Activated naive CD8-positive, alpha-beta T cell treated with anti-CD3 and anti-CD28 coated beads, Interleukin-2, amount 10 ng/mL, durations not matched to agents 7 days and 5 days (primary cell): ENCODE data around the gene USP6. TPM values are rescaled to one million over a fixed set of nuclear protein-coding genes. Genes with fewer than 3 reads are reported as not detected.
"Not testable (repeated sequence)": the region's sequence is repeated elsewhere in the genome, so short reads cannot be mapped to it uniquely, and the experiment has no call there.

ENCODE experiments used
- ATAC-seq: fragments of 150-1000 bp; cut with Tn5 transposase; one replicate; pipeline ENCODE4 v1.10.0; 2021; ENCODE audit warnings: low read depth, moderate library complexity
- POLR2A ChIA-PET: fragments of 350-600 bp; sonication (Branson Sonifier 250); formaldehyde crosslinking; loops from one replicate; lab custom pipeline; 2021; ENCODE audit warnings: antibody characterized with exemption; lab: Charles Lee
- DNase-seq: peaks from one replicate; pipeline ENCODE4 v3.0.0; 2021
- H3K27ac Mint-ChIP-seq: one replicate; pipeline ENCODE4 v1.8.0; 2022; ENCODE audit warnings: mild to moderate bottlenecking, mixed read lengths
- H3K27me3 Mint-ChIP-seq: one replicate; pipeline ENCODE4 v1.8.0; 2022; ENCODE audit warnings: mild to moderate bottlenecking, moderate library complexity, mixed read lengths
- H3K36me3 Mint-ChIP-seq: one replicate; pipeline ENCODE4 v1.8.0; 2021; ENCODE audit warnings: mild to moderate bottlenecking, mixed read lengths
- H3K4me1 Mint-ChIP-seq: one replicate; pipeline ENCODE4 v1.8.0; 2021; ENCODE audit warnings: mixed read lengths
- H3K4me3 Mint-ChIP-seq: one replicate; pipeline ENCODE4 v1.8.0; 2022; ENCODE audit warnings: mild to moderate bottlenecking, moderate library complexity, mixed read lengths
- H3K9me3 Mint-ChIP-seq: one replicate; pipeline ENCODE4 v1.8.0; 2021; ENCODE audit warnings: mixed read lengths
- total RNA-seq, 2 experiments: library from RNA; stranded (reverse); gene quantifications; one replicate each; pipeline ENCODE4 v1.2.3, GENCODE V29; 2021

Gene USP6
- total RNA-seq: under 1 TPM; 0.06 to 0.11 TPM

DNA sequence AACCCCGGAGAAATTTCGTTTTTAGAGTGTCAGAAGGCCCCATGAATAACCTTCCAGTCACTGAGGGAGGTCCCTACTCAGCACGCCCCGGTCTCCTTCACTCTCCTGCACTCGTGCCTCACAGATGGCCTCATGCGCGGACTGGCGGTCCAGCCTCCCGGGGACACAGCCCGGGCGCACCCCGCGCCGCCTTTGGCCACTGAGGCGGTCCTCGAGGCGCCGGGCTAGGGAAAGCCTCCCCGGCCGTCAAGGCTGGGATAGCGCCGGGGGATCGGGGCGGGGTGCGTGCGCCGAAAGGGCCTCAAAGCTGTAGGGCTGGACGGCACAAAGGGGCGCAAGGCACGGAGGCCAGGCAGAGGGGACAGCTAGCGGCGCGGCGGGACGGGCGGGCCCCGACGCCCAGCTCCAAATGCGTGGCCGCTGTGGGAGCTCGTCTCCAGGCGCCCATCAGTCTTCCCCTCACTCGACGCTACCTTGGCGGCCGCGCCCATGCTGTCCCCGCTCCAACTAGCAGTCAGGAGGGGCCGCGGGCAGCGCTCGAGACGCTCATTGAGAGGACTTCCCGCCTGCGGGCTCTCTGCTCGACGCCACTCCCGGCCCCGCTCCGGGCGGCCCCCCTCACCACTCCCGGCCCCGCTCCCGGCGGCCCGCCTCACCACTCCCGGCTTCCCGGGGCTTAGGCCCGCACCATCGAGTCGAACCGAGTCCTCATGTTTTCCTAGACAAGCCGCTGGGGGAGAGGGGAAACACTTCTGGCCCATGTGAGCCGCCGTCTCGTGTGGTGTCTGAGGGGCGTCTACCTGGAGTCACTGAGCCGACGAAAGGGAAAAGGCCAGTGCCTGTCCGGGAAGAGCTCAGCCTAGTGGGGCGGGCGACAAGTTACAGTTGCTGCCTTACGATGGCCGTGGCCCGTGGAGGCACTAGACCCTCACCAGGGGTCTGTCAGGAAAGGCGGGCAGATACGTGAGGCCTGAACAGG, at the start of gene USP6:
Gene USP6, plus strand, starts transcription at position 360 of the 979 bp plus-strand sequence. CDS start 14,336 bp downstream, outside the sequence.
- peaks cover 2% of the 10 kb centered on the region for H3K4me1 Mint-ChIP-seq
- peaks cover 25% of the 10 kb centered on the region for H3K36me3 Mint-ChIP-seq
- H3K9me3 Mint-ChIP-seq: peaks cover 4% of the 10 kb centered on the region
- no peak within 1 kb of the TSS for H3K4me3 Mint-ChIP-seq
- DNase-seq (peak; percentile 29), ATAC-seq (no peak)
- no peak within 1 kb of the TSS for H3K27ac Mint-ChIP-seq
- POLR2A ChIA-PET: no interaction called here
- peaks cover 40% of the 10 kb centered on the region for H3K27me3 Mint-ChIP-seq

DNA sequence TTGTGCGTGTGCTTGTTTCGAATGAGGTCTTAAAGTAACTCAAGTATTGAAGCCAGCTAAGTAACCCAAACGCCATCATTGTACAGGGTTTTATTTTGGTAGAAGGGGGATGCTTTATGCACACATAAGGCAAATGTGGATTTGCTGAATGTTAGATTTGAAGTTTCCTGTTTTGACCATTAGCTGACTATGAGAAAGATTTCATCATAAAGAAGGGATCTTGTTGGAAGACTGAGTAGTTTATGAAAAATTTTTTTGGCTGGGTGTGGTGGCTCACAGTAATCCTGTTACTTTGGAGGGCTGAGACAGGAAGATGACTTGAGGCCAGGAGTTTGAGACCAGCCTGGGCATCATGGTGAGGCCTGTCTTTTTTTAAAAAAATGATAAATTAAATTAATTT, 47.6 kb upstream of the USP6 start:
- H3K4me3 Mint-ChIP-seq: no peak overlapping the region
- ATAC-seq (no peak), DNase-seq (no peak)
- H3K27me3 Mint-ChIP-seq: peaks cover 2% of the 10 kb centered on the region
- peaks cover 3% of the 10 kb centered on the region for H3K36me3 Mint-ChIP-seq
- H3K27ac Mint-ChIP-seq: no peak overlapping the region
- no peaks in the 10 kb centered on the region for H3K4me1 Mint-ChIP-seq
- no peaks in the 10 kb centered on the region for H3K9me3 Mint-ChIP-seq
- POLR2A ChIA-PET: interaction anchor here (1.2 kb wide), 1 partner anchor 9 kb away, joined by 3 read pairs; no protein-coding TSS in a partner anchor

DNA sequence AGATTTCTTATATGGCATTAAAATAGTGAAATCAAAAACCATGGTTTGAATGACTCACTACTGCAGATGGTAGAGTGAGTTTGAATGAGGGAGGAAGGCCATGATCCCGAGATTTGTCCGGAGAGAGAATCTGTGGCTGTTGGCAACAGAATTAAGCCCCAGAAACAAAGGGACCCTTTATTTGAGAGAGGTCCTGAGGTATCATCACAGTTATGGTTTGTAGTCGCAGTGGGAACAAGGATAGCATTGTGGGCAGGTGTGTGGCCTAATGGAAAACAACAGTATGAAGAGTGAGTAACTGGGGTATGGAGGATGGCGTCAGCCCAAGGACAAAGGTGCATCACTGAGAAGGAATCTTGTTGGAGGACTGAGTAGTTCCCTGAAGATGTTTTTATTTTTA, 46.1 kb upstream of the USP6 start:
- Mint-ChIP-seq H3K9me3 (no peaks in the 10 kb centered on the region), H3K36me3 (peaks cover 3% of the 10 kb centered on the region), H3K27me3 (peaks cover 2% of the 10 kb centered on the region), H3K4me3 (no peak overlapping the region), H3K4me1 (no peaks in the 10 kb centered on the region), H3K27ac (no peak overlapping the region)
- DNase-seq (no peak), ATAC-seq (no peak)
- POLR2A ChIA-PET: no interaction called here

DNA sequence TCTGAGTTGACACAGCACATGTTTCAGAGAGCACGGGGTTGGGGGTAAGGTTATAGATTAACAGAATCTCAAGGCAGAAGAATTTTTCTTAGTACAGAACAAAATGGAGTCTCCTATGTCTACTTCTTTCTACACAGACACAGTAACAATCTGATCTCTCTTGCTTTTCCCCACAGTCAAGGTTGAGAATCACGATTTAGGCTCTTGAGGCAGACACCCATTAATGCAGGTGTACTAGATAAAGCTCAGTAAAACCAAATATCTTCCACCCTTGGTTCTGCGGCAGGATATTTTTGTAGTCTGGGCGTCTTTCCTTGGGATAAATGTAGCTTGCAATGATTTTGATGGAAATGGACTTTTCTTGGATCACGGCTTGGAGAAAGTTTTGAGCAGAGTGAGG, 40.4 kb upstream of the USP6 start:
- ATAC-seq, H3K27ac Mint-ChIP-seq, H3K27me3 Mint-ChIP-seq, DNase-seq, H3K9me3 Mint-ChIP-seq, POLR2A ChIA-PET, H3K4me3 Mint-ChIP-seq: not testable (repeated sequence)
- Mint-ChIP-seq H3K36me3 (peaks cover 12% of the 10 kb centered on the region), H3K4me1 (peaks cover 14% of the 10 kb centered on the region)

DNA sequence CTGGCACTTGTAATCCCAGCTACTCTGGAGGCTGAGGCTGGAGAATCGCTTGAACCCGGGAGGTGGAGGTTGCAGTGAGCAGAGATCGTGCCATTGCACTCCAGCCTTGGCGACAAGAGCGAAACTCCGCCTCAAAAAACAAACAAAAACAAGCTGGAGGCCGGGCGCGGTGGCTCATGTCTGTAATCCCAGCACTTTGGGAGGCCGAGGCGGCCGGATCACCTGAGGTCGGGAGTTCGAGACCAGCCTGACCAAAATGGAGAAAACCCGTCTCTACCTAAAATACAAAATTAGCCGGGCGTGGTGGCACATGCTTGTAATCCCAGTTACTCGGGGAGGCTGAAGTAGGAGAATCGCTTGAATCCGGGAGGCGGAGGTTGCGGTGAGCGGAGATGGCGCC, 38.6 kb upstream of the USP6 start:
- H3K4me1 Mint-ChIP-seq: peaks cover 14% of the 10 kb centered on the region
- H3K9me3 Mint-ChIP-seq, DNase-seq, H3K27me3 Mint-ChIP-seq, ATAC-seq: not testable (repeated sequence)
- H3K36me3 Mint-ChIP-seq: peaks cover 21% of the 10 kb centered on the region
- POLR2A ChIA-PET: interaction anchor here (0.9 kb wide), 2 partner anchors 9 to 17 kb away, joined by 3 to 4 read pairs; no protein-coding TSS in a partner anchor
- peak overlapping the region; percentile 86 for H3K4me3 Mint-ChIP-seq
- peak overlapping the region; percentile 93 for H3K27ac Mint-ChIP-seq

DNA sequence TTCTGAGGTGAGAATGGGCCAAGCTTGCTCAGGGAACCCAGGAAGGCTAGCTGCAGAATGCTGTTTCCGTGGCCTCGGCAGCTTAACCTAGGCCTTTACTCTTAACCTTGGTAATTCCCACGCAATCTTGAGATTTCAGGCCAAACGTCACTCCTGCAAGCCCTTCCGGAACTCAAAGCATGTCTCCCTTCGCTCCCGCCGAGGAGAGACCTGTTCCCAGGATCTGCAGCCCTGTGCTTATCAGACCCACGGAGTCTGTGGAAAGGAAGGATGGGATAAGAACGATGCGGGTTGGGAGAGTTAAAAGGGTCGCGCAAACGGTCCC, 38.1 kb upstream of the USP6 start:
- DNase-seq (no peak), ATAC-seq (no peak)
- Mint-ChIP-seq H3K27me3 (no peaks in the 10 kb centered on the region), H3K4me1 (peaks cover 14% of the 10 kb centered on the region), H3K4me3 (peak overlapping the region; percentile 86), H3K27ac (peak overlapping the region; percentile 93), H3K9me3 (peaks cover 12% of the 10 kb centered on the region), H3K36me3 (peaks cover 24% of the 10 kb centered on the region)
- POLR2A ChIA-PET: interaction anchor here (0.9 kb wide), 2 partner anchors 10 to 16 kb away, joined by 3 to 4 read pairs; no protein-coding TSS in a partner anchor

DNA sequence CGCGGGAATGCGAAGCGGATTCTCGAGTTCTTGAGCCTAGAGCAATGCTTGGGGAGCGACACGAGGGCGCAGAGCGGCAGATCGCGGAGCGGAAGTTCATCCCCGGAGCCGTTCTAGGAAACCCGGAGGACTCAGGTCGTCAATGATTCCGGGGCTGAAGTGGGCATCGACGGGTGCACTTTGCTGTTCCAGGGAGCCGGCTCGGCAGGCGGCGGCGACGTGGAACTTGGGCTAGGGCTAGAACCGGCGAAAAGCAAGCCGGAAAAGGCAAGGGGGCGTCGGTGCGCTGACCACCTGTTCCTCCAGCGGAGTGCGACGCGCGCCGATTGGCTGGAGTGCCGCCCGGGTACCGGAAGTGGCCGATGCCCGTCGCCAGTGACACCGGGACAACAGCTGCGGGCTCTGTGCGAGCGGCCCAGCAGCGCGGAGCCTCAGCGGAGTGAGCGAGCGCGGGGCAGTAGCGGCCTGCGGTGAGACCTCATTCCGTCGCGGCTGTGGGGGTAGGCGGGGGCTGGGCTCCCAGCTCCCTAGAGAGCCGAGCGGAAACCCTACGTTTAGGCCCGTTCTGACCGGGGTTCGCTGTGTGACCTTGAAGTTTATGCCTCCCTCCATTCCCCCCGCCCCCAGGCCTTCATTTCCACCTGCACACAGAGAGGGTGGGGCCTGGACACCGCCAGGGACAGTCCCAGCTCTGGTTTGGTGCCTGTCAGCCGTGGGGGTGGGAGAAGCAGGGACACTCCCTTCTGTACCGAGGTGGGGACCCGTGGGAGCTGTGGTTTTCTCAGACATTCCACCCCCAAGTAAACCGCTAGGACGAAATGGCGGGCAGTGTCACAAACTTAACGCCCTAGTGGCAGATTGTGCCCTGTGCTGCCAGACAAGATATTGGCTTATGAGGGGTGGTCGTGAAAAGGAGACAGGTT, 37.5 kb upstream of the USP6 start, which contains the start of gene ZFP3:
Gene ZFP3, plus strand, starts transcription at position 362 of the 923 bp plus-strand sequence. CDS start 13,038 bp downstream, outside the sequence.
- H3K9me3 Mint-ChIP-seq: peaks cover 15% of the 10 kb centered on the region
- peaks cover 28% of the 10 kb centered on the region for H3K36me3 Mint-ChIP-seq
- no peaks in the 10 kb centered on the region for H3K27me3 Mint-ChIP-seq
- H3K27ac Mint-ChIP-seq: peak within 1 kb of the TSS; percentile 93
- POLR2A ChIA-PET: interaction anchor here (0.5 to 0.9 kb wide), 5 partner anchors 9 to 111 kb away, joined by 3 to 5 read pairs (median 3); partner anchors contain the start of gene SPAG7
- DNase-seq: peak; percentile 85
- peak; percentile 91 for ATAC-seq
- H3K4me3 Mint-ChIP-seq: peak within 1 kb of the TSS; percentile 86
- peaks cover 14% of the 10 kb centered on the region for H3K4me1 Mint-ChIP-seq

DNA sequence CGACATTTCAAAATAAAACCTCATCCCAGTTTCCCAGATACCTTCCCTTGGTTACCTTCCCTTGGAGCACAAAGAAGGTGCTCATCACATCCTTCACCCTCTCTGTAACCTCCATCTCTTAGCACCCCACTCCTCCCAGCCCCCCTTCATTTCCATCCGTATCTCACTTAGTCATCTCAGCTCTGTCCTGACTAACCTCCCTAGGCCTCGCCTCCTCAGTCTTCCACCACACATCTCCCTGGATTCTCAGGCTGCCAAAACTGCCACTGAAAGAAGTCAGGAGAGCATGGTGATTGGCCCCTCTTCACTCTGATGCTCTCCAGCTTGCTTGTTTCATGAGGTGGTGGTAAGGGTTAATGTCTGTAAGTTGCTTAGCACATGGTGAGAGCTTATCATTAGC, 35.2 kb upstream of the USP6 start:
- H3K27ac Mint-ChIP-seq: peak overlapping the region; percentile 45
- H3K36me3 Mint-ChIP-seq: peaks cover 44% of the 10 kb centered on the region
- H3K4me1 Mint-ChIP-seq: peaks cover 12% of the 10 kb centered on the region
- H3K9me3 Mint-ChIP-seq: peaks cover 21% of the 10 kb centered on the region
- ATAC-seq (no peak), DNase-seq (no peak)
- no peaks in the 10 kb centered on the region for H3K27me3 Mint-ChIP-seq
- POLR2A ChIA-PET: no interaction called here
- peak overlapping the region; percentile 28 for H3K4me3 Mint-ChIP-seq

DNA sequence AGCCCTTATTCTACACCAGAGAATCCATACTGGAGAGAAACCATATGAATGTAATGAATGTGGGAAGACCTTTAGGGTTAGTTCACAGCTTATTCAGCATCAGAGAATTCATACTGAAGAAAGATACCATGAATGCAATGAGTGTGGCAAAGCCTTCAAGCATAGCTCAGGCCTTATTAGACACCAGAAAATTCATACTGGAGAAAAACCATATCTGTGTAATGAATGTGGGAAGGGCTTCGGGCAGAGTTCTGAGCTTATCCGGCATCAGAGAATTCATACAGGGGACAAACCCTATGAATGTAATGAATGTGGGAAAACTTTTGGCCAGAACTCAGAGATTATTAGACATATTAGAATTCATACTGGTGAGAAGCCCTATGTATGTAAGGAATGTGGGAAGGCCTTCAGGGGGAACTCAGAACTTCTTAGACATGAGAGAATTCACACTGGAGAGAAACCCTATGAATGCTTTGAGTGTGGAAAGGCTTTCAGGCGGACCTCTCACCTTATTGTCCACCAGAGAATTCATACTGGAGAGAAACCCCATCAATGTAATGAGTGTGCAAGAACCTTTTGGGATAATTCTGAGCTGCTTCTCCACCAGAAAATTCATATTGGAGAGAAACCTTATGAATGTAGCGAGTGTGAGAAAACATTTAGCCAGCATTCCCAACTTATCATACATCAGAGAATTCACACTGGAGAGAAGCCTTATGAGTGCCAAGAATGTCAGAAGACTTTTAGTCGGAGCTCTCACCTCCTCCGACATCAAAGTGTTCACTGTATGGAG, 23.4 kb upstream of the USP6 start:
- Mint-ChIP-seq H3K36me3 (peaks cover 70% of the 10 kb centered on the region), H3K27ac (no peak overlapping the region), H3K4me1 (peaks cover 1% of the 10 kb centered on the region), H3K27me3 (peaks cover 15% of the 10 kb centered on the region), H3K9me3 (peaks cover 55% of the 10 kb centered on the region), H3K4me3 (no peak overlapping the region)
- POLR2A ChIA-PET: no interaction called here
- ATAC-seq (no peak), DNase-seq (no peak)

DNA sequence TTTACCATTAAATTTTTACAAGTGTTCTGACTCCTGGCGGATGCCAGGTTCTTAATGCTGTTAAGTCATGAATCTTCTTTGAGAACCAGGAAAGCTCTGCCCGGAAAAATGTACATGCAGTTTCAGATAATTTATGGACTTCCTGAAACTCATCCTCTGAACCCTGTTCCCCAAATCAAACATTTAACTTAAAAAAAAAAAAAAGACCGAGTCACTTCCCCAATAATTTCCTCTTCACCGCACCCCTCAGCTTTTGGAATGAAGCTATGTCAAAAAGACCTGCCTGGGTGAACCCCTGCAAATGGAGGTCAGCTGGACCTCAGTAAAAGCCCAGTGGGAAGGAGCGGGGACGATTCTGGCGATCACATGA, 19.1 kb upstream of the USP6 start:
- Mint-ChIP-seq H3K27ac (no peak overlapping the region), H3K4me3 (peak overlapping the region; percentile 10), H3K4me1 (peaks cover 1% of the 10 kb centered on the region), H3K36me3 (peaks cover 34% of the 10 kb centered on the region), H3K9me3 (peaks cover 45% of the 10 kb centered on the region), H3K27me3 (peaks cover 16% of the 10 kb centered on the region)
- DNase-seq (no peak), ATAC-seq (no peak)
- POLR2A ChIA-PET: no interaction called here

DNA sequence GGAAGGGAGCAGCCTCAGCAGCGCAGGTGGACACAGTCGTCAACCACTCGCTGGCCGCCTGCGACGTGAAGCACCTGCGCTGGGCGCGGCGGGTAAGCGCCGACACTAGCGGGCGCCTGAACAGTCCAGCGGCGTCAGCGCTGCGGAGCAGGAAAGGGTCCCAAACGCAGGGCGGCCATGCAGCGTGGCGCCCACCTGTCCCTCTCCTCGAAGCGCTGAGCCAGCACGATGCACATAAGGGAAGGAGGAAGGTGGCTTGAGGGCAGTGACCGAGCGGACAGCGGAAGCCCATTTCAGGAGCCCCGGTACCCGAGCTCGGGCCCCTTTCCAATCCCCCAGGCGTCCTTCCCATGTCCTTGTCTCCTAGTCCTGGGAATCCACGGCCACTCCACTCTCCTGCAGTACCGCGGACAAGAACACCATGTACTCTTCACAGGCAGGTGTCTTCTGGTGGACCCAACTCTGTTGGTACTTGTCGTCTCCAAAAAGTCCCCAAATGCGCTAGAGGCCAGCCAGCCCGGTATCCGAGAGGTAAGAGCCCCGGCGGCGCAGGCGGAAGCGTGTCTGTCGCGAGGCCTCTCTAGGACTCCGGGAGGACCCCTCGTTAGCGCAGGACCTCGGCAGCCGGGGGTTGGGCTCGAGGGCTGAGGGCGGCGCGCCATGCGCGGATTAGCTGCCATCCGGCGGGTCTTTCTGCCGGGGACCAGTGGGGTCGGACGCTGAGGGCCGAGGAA, 18.6 kb upstream of the USP6 start:
- Mint-ChIP-seq H3K36me3 (peaks cover 28% of the 10 kb centered on the region), H3K27ac (peak overlapping the region; percentile 34), H3K27me3 (peaks cover 16% of the 10 kb centered on the region), H3K4me3 (peak overlapping the region; percentile 39), H3K4me1 (peaks cover 1% of the 10 kb centered on the region), H3K9me3 (peaks cover 39% of the 10 kb centered on the region)
- POLR2A ChIA-PET: no interaction called here
- DNase-seq (peak; percentile 45), ATAC-seq (no peak)

DNA sequence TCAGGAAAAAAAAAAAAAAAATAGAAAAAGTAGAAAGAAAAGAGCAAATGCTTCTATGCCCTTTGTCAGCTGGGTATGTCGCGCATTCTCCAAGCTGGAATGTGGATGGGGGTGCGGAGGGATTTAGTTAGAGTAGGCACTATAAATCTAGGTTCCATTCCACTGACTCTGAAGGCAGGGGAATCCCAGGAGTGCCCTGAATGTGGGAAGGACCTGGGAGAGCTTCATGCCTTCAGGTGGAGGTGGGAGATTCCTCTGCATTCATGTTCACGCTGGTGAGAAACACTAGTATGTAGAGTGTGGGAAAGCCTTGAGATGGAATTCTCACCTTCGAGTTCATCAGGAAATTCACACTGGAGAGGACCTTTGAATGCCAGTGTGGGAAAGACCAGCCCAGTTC, 16.6 kb upstream of the USP6 start:
- POLR2A ChIA-PET: no interaction called here
- no peak overlapping the region for H3K4me3 Mint-ChIP-seq
- H3K27ac Mint-ChIP-seq: no peak overlapping the region
- DNase-seq: no peak
- H3K27me3 Mint-ChIP-seq: peaks cover 16% of the 10 kb centered on the region
- peaks cover 28% of the 10 kb centered on the region for H3K36me3 Mint-ChIP-seq
- peaks cover 1% of the 10 kb centered on the region for H3K4me1 Mint-ChIP-seq
- peaks cover 38% of the 10 kb centered on the region for H3K9me3 Mint-ChIP-seq
- no peak for ATAC-seq
